GM18858 (cell line): ENCODE results near the gene CDH8.

Experiments
- ATAC-seq: cut with Tn5 transposase; IDR thresholded peaks from one replicate; pipeline ENCODE4 v1.9.1; 2021; ENCODE audit not compliant: unreplicated experiment

Gene CDH8

GRCh38 chr16:61665512-61665911 lies 370.7 kb downstream of the CDH8 start:
- no peak for ATAC-seq

DNA sequence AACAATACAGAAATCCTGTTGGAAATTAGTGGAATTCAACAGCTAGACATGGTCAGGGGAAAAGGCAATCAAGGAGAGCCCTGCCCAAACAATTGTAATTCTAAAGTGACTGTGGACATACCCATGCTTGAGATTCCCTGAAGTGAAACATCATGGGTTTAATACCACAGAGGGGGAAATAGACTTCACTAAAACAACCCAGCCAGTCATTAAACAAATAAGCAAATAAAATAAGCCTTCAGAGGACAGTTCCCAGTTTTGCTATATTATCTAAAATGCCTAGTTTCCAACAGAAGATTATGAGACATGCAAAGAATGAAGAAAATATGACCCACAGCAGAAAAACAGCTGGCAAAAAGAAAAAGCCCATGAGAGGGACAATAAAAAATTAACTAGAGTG lies 376.3 kb downstream of the CDH8 start:
- ATAC-seq, result no peak

GRCh38 chr16:61654962-61655361 lies 381.3 kb downstream of the CDH8 start:
- ATAC-seq, result no peak

DNA sequence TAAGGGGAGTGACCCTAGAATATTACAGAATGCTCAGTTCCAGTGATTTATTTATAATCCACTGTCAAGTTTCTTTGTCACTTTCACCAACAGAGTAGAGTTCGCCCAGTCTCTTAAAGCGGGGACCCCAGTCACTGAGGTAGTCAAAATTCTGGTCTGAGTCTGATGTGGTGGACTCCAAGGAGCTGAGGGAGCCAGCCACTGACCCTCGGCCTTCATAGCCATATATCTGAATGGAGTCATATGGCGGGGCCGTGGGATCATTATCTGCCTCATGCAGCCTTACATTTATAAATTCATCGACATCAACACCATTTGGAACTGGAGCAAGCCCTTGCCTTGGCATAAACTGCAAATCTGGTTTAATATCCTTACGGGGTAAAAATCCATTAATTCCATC lies 382.7 kb downstream of the CDH8 start:
- ATAC-seq, result no peak

- ATAC-seq, result no peak
Measured at GRCh38 chr16:61645561-61645960, 390.7 kb downstream of the CDH8 start.

- ATAC-seq, result no peak
Measured at GRCh38 chr16:61644736-61645135, 391.5 kb downstream of the CDH8 start.

- no peak for ATAC-seq
Measured at GRCh38 chr16:61617219-61617783, 418.9 kb downstream of the CDH8 start.

DNA sequence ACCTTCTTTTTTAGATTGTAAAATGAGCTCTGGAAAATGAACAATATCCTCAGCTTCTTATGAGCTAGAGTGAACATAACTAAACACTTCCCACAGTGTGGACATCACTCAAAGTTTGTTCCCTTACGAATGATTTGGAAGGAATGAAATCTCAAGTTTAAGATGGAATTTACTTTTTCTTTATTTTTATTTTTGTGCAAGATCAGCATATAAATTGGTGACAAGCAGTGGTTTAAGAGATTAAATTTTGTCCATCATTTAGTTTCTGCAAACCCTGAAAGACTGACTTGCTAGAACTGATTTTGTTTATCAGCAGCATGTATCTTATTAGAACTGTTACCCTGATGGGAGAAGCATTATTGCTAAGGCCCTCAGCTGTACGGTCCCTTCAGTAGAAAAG lies 420.1 kb downstream of the CDH8 start:
- no peak for ATAC-seq

GRCh38 chr16:61611847-61612491 lies 424.3 kb downstream of the CDH8 start:
- ATAC-seq, result no peak

DNA sequence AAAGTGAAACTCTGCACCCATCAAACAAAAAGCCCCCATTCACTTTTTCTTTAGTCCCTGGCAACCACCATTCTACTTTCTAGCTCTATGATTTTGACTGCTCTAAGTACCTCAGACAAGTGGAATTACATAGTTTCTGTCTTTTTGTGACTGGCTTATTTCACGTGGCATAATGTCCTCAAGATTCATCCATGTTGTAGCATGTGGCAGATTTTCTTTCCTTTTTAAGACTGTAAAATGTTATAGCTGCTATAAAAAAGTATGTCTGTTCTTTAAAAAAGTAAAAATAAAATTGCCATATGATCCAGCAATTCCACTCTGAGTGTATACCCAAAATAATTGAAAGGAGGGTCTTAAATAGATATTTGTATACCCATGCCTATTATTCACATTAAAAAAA lies 429.7 kb downstream of the CDH8 start:
- no peak for ATAC-seq
